Hematopoietic multipotent progenitor cell (in vitro differentiated cells): Measurements from ENCODE around the gene EXOC3L4. TPM values are rescaled to one million over a fixed set of nuclear protein-coding genes. Genes with fewer than 3 reads are reported as not detected.
"Not testable (repeated sequence)": the region's sequence is repeated elsewhere in the genome, so short reads cannot be mapped to it uniquely, and the experiment has no call there.

ENCODE experiments used
- DNase-seq, 3 donors: peaks; one replicate each; pipeline ENCODE4 v3.0.0-alpha.2; 2011 to 2015; ENCODE audit warnings: low read depth in 2 of 3, low spot score in 2 of 3
- total RNA-seq: library from RNA; depleted of rRNA; stranded (reverse); fragments of >200 nt; gene quantifications from one replicate; pipeline ENCODE4 v1.2.3, GENCODE V29; 2012

Gene EXOC3L4
- total RNA-seq, 1 donor = 0.27 TPM

GRCh38 chr14:103103461-103104388 lies 9.2 kb downstream of the EXOC3L4 start:
- peak in 1 of 3 donors; percentile 46 for DNase-seq

- no peak for DNase-seq
Observed at GRCh38 chr14:103104389-103104653, 9.8 kb downstream of the EXOC3L4 start.

- peak; percentile 65 to 67 (median 66) for DNase-seq
Observed at GRCh38 chr14:103104654-103105452, 10.3 kb downstream of the EXOC3L4 start.

- peak in 1 of 3 donors; percentile 65 for DNase-seq
Observed at GRCh38 chr14:103105580-103106150, 11.1 kb downstream of the EXOC3L4 start.

- no peak for DNase-seq
Observed at GRCh38 chr14:103107455-103107854, 12.9 kb downstream of the EXOC3L4 start.

GRCh38 chr14:103107941-103108748 lies 13.6 kb downstream of the EXOC3L4 start:
- DNase-seq = no peak

- DNase-seq = peak in 2 of 3 donors; percentile 82 to 83
Observed at GRCh38 chr14:103108749-103109207, 14.3 kb downstream of the EXOC3L4 start.

- no peak for DNase-seq
Observed at GRCh38 chr14:103109535-103110441, 15.3 kb downstream of the EXOC3L4 start.

- no peak for DNase-seq
Observed at GRCh38 chr14:103110681-103111231, 16.2 kb downstream of the EXOC3L4 start.

- no peak for DNase-seq
Observed at GRCh38 chr14:103111232-103111868, 16.8 kb downstream of the EXOC3L4 start.

- DNase-seq = no peak
Observed at GRCh38 chr14:103112400-103113243, 18.1 kb downstream of the EXOC3L4 start.

- peak in 1 of 3 donors; percentile 22 for DNase-seq
Observed at GRCh38 chr14:103113303-103113702, 18.8 kb downstream of the EXOC3L4 start.

GRCh38 chr14:103113774-103114173 lies 19.2 kb downstream of the EXOC3L4 start:
- no peak for DNase-seq

- not testable (repeated sequence) for DNase-seq
Observed at GRCh38 chr14:103115086-103115679, 20.7 kb downstream of the EXOC3L4 start.

GRCh38 chr14:103115845-103116572 lies 21.5 kb downstream of the EXOC3L4 start:
- DNase-seq = no peak

GRCh38 chr14:103116636-103117035 lies 22.1 kb downstream of the EXOC3L4 start:
- no peak for DNase-seq

- DNase-seq = not testable (repeated sequence)
Observed at GRCh38 chr14:103117499-103117898, 23.0 kb downstream of the EXOC3L4 start.
